ENCODE measurements around the gene LDLRAD4.

LDLRAD4 gene

DNA sequence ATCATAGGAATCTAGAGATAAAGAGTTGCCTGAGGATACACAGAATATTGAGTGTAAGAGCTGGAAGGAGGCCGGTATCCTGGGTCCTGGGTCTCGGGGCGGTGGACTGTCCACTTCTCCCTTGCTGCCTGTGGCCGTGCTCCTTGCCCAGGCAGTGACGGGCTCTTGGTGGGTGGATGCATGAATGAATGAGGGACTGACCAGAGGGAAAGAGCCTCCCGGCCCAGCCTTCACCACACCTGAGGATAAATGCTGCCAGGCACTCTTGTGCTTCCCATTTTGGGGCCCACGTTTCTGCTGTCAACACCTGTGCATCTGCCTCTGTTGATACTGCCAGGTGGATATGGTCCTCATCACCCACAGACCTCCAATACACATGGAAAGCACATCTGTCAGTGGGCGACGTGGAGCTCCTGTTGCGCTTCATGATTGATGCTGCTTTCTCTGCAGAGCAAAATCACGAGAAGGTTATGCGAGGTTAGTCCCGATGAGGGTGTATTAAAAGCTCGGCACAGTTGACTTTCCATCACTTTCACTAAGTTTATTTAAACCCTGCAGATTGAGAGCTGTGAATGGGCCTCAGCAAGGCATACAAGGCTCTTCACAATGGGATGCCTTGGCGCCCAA is 211.4 kb downstream of the LDLRAD4 start:
- no peak overlapping the region for H3K4me3 Mint-ChIP-seq
- H3K27ac Mint-ChIP-seq: no peak overlapping the region
- H3K27me3 Mint-ChIP-seq (ENCODE audit: low read depth): no peaks in the 10 kb centered on the region
- TF ChIP-seq, protein P1, sequence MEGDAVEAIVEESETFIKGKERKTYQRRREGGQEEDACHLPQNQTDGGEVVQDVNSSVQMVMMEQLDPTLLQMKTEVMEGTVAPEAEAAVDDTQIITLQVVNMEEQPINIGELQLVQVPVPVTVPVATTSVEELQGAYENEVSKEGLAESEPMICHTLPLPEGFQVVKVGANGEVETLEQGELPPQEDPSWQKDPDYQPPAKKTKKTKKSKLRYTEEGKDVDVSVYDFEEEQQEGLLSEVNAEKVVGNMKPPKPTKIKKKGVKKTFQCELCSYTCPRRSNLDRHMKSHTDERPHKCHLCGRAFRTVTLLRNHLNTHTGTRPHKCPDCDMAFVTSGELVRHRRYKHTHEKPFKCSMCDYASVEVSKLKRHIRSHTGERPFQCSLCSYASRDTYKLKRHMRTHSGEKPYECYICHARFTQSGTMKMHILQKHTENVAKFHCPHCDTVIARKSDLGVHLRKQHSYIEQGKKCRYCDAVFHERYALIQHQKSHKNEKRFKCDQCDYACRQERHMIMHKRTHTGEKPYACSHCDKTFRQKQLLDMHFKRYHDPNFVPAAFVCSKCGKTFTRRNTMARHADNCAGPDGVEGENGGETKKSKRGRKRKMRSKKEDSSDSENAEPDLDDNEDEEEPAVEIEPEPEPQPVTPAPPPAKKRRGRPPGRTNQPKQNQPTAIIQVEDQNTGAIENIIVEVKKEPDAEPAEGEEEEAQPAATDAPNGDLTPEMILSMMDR (IDR thresholded peaks at IDR 0.05; ENCODE audit: unreplicated experiment in 3 of 3): no peak
- no peaks in the 10 kb centered on the region for H3K36me3 Mint-ChIP-seq (ENCODE audit: low read depth)
- no peaks in the 10 kb centered on the region for H3K9me3 Mint-ChIP-seq
- H3K4me1 Mint-ChIP-seq: no peaks in the 10 kb centered on the region

- Mint-ChIP-seq H3K9me3 (no peaks in the 10 kb centered on the region), H3K27ac (no peak overlapping the region), H3K4me1 (peaks cover 1% of the 10 kb centered on the region), H3K27me3 (ENCODE audit: low read depth) (no peaks in the 10 kb centered on the region), H3K4me3 (no peak overlapping the region), H3K36me3 (ENCODE audit: low read depth) (no peaks in the 10 kb centered on the region)
- TF ChIP-seq, protein P1 (IDR thresholded peaks at IDR 0.05; ENCODE audit: unreplicated experiment in 3 of 3): no peak
Observed at GRCh38 chr18:13430663-13431062, 212.1 kb downstream of the LDLRAD4 start.

GRCh38 chr18:13431886-13432285 is 213.3 kb downstream of the LDLRAD4 start:
- H3K36me3 Mint-ChIP-seq (ENCODE audit: low read depth): no peaks in the 10 kb centered on the region
- no peak overlapping the region for H3K4me3 Mint-ChIP-seq
- H3K9me3 Mint-ChIP-seq: no peaks in the 10 kb centered on the region
- TF ChIP-seq, protein P1 (IDR thresholded peaks at IDR 0.05; ENCODE audit: unreplicated experiment in 3 of 3): no peak
- H3K27me3 Mint-ChIP-seq (ENCODE audit: low read depth): no peaks in the 10 kb centered on the region
- H3K27ac Mint-ChIP-seq: no peak overlapping the region
- peaks cover 9% of the 10 kb centered on the region for H3K4me1 Mint-ChIP-seq

DNA sequence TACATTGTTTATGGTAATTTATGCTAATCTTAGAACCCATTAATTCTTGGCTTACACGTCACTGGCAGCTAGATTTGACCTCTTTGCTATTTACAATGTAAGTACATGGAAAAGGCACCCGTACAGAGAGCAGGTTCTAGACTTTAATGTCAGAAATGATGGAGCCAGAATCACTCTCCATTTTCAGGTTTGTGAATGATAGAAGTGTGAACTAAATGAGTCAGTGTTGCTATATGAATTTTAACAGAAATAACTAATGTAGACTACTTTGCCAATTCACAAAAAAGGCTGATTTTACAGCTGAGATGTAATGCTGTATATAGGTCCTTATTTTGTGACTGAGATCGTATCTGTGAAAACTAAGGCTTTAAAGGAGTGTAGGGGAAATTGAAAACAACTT is 214.6 kb downstream of the LDLRAD4 start:
- Mint-ChIP-seq H3K27me3 (ENCODE audit: low read depth) (no peaks in the 10 kb centered on the region), H3K9me3 (no peaks in the 10 kb centered on the region), H3K4me1 (peaks cover 18% of the 10 kb centered on the region), H3K4me3 (no peak overlapping the region), H3K36me3 (ENCODE audit: low read depth) (no peaks in the 10 kb centered on the region), H3K27ac (no peak overlapping the region)
- TF ChIP-seq, protein P1 (IDR thresholded peaks at IDR 0.05; ENCODE audit: unreplicated experiment in 3 of 3): no peak

DNA sequence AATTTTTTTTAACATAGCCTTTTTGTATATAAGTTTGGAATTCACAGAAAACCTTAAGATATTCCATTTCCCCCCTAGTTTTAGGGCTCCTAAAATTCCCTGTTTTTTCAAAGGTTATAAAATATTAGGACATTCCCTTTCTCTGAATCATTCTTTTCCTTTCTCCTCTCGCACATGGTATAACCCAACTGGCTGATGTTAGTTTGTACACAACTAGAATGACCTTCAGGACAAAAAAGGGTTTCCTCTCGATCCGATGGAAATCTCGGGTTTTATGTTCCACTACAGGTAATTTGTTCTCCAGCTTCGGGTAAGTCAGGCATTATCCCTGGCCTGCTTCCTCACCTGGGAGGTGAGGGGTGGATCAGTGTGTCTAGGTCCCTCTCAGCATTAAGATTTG is 215.1 kb downstream of the LDLRAD4 start:
- Mint-ChIP-seq H3K27ac (no peak overlapping the region), H3K4me3 (no peak overlapping the region), H3K27me3 (ENCODE audit: low read depth) (no peaks in the 10 kb centered on the region), H3K4me1 (peaks cover 23% of the 10 kb centered on the region), H3K9me3 (no peaks in the 10 kb centered on the region), H3K36me3 (ENCODE audit: low read depth) (no peaks in the 10 kb centered on the region)
- TF ChIP-seq, protein P1 (IDR thresholded peaks at IDR 0.05; ENCODE audit: unreplicated experiment in 3 of 3): no peak

DNA sequence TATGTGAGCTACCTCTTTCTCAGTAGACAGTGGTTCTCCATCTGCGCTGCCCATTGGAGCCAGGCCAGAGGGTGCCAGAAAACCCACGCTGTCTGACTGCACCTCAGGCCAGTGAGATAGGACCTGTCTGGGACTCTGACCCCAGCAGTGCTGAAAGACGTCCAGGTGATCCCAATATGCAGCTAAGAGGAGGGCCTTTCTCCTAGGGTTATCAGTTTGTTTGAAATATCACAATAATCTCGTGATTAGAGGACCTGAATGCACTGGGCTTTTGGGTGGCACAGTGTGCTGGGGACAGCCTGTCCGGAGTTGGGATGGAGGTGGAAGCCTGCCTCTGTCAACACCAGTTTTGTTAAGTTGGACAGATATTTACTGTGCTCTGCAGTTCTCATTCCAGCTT is 216.3 kb downstream of the LDLRAD4 start:
- H3K27me3 Mint-ChIP-seq (ENCODE audit: low read depth): no peaks in the 10 kb centered on the region
- no peak overlapping the region for H3K4me3 Mint-ChIP-seq
- H3K9me3 Mint-ChIP-seq: no peaks in the 10 kb centered on the region
- TF ChIP-seq, protein P1 (IDR thresholded peaks at IDR 0.05; ENCODE audit: unreplicated experiment in 3 of 3): no peak
- H3K4me1 Mint-ChIP-seq: peaks cover 27% of the 10 kb centered on the region
- H3K27ac Mint-ChIP-seq: no peak overlapping the region
- no peaks in the 10 kb centered on the region for H3K36me3 Mint-ChIP-seq (ENCODE audit: low read depth)

Measured in nephron (organoid).